OCI-M1 (cell line): ENCODE measurements around the gene PLEKHG1.

ENCODE experiments used
- DNase-seq: peaks from one replicate; lab custom pipeline; 2025; lab: John Stamatoyannopoulos, UW

The PLEKHG1 gene

GRCh38 chr6:150620244-150620643 lies 20.6 kb downstream of the PLEKHG1 start:
- no peak for DNase-seq

GRCh38 chr6:150620763-150621162 lies 21.1 kb downstream of the PLEKHG1 start:
- no peak for DNase-seq

GRCh38 chr6:150622476-150622875 lies 22.8 kb downstream of the PLEKHG1 start:
- no peak for DNase-seq

- DNase-seq = no peak
Observed at GRCh38 chr6:150622941-150623874, 23.5 kb downstream of the PLEKHG1 start.

GRCh38 chr6:150624191-150624590 lies 24.5 kb downstream of the PLEKHG1 start:
- DNase-seq = no peak

- no peak for DNase-seq
Observed at GRCh38 chr6:150625927-150626326, 26.2 kb downstream of the PLEKHG1 start.

- DNase-seq = no peak
Observed at GRCh38 chr6:150627154-150627553, 27.5 kb downstream of the PLEKHG1 start.

GRCh38 chr6:150627585-150628025 lies 27.9 kb downstream of the PLEKHG1 start:
- no peak for DNase-seq

- no peak for DNase-seq
Observed at GRCh38 chr6:150628908-150629307, 29.2 kb downstream of the PLEKHG1 start.

GRCh38 chr6:150631283-150631983 lies 31.7 kb downstream of the PLEKHG1 start:
- no peak for DNase-seq

GRCh38 chr6:150631984-150632642 lies 32.4 kb downstream of the PLEKHG1 start:
- DNase-seq = no peak

- DNase-seq = no peak
Observed at GRCh38 chr6:150632785-150633485, 33.2 kb downstream of the PLEKHG1 start.

- DNase-seq = no peak
Observed at GRCh38 chr6:150633486-150633834, 33.8 kb downstream of the PLEKHG1 start.

GRCh38 chr6:150634176-150634963 lies 34.7 kb downstream of the PLEKHG1 start:
- no peak for DNase-seq

GRCh38 chr6:150634964-150635292 lies 35.2 kb downstream of the PLEKHG1 start:
- DNase-seq = no peak

- no peak for DNase-seq
Observed at GRCh38 chr6:150635906-150636514, 36.3 kb downstream of the PLEKHG1 start.

- DNase-seq = no peak
Observed at GRCh38 chr6:150636808-150637207, 37.1 kb downstream of the PLEKHG1 start.

- no peak for DNase-seq
Observed at GRCh38 chr6:150637266-150637665, 37.6 kb downstream of the PLEKHG1 start.

- no peak for DNase-seq
Observed at GRCh38 chr6:150638267-150638666, 38.6 kb downstream of the PLEKHG1 start.

GRCh38 chr6:150638765-150639164 lies 39.1 kb downstream of the PLEKHG1 start:
- DNase-seq = no peak

- DNase-seq = no peak
Observed at GRCh38 chr6:150639823-150640331, 40.2 kb downstream of the PLEKHG1 start.
